ENCODE data around the gene CD247. TPM values are rescaled to one million over a fixed set of nuclear protein-coding genes. Genes with fewer than 3 reads are reported as not detected.

The CD247 gene
- polyA plus RNA-seq, 1 experiment: not detected

DNA sequence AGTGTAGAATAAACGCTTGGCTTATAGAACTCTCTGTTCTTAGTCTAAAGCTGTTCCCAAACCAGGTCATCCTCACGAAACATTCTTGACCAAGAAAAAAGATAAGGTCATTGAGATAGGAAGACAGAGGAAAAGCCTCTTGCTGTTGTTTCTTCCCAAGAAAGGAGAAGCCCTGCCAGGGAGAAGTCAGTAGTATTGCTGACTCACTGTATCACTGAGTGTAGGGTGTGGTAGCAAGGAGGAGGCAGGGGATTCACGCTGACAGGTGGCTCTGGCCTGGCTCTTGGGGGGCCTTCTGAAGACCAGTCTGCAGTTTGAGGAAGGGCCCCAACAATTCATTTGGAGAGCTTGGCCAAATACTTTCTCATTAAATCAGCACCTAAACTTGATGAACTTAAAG is 97.8 kb downstream of the CD247 start:
- no peaks in the 10 kb centered on the region for H3K27me3 ChIP-seq (ENCODE audit: control insufficient read depth, insufficient read depth, low read length)
- no peak for TF ChIP-seq CTCF (IDR thresholded peaks at IDR 0.05; ENCODE audit: low read depth, low read length)
- POLR2A ChIA-PET: no interaction called here
- DNase-seq (ENCODE audit: low read depth, low spot score): no peak
- H3K4me3 ChIP-seq (ENCODE audit: low read depth, low read length): no peak overlapping the region
- CTCF ChIA-PET: interaction anchor here (0.7 to 1.7 kb wide), 3 partner anchors 20 to 136 kb away, joined by 4 to 11 read pairs (median 5); no protein-coding TSS in a partner anchor
- H3K9me3 ChIP-seq (ENCODE audit: control insufficient read depth, insufficient read depth, low read length): no peaks in the 10 kb centered on the region
- no peak overlapping the region for H3K27ac ChIP-seq (ENCODE audit: low read depth, low read length)

GRCh38 chr1:167419245-167419644 is 99.1 kb downstream of the CD247 start:
- DNase-seq (ENCODE audit: low read depth, low spot score): no peak
- no peak for TF ChIP-seq CTCF (IDR thresholded peaks at IDR 0.05; ENCODE audit: low read depth, low read length)
- ChIA-PET POLR2A (no interaction called here), CTCF (no interaction called here)
- no peaks in the 10 kb centered on the region for H3K9me3 ChIP-seq (ENCODE audit: control insufficient read depth, insufficient read depth, low read length)
- H3K27ac ChIP-seq (ENCODE audit: low read depth, low read length): no peak overlapping the region
- H3K4me3 ChIP-seq (ENCODE audit: low read depth, low read length): no peak overlapping the region
- no peaks in the 10 kb centered on the region for H3K27me3 ChIP-seq (ENCODE audit: control insufficient read depth, insufficient read depth, low read length)

DNA sequence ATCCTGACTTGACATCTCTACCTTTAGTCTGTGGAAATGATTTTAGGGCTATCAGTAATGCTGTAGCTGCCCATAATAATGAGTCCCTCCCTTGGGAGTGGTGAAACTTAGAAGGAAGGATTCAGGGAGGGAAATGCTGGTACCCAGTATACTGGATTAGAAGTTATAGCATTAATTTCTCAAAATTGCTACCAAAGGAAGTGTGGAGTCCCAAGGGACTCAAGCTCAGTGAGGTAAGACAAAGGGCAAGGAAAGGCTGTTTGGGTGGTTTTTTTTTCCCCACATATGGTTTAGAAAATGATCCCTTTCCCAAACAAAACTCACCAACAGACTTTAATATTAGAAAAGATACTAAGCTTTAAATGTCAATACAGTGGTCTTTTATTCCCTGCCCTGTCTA is 99.9 kb downstream of the CD247 start:
- H3K9me3 ChIP-seq (ENCODE audit: control insufficient read depth, insufficient read depth, low read length): no peaks in the 10 kb centered on the region
- no peak overlapping the region for H3K4me3 ChIP-seq (ENCODE audit: low read depth, low read length)
- TF ChIP-seq CTCF (IDR thresholded peaks at IDR 0.05; ENCODE audit: low read depth, low read length): no peak
- ChIA-PET CTCF (interaction anchor here (0.8 kb wide), 1 partner anchor 198 kb away, joined by 3 read pairs; no protein-coding TSS in a partner anchor), POLR2A (no interaction called here)
- no peak overlapping the region for H3K27ac ChIP-seq (ENCODE audit: low read depth, low read length)
- H3K27me3 ChIP-seq (ENCODE audit: control insufficient read depth, insufficient read depth, low read length): no peaks in the 10 kb centered on the region
- DNase-seq (ENCODE audit: low read depth, low spot score): no peak

DNA sequence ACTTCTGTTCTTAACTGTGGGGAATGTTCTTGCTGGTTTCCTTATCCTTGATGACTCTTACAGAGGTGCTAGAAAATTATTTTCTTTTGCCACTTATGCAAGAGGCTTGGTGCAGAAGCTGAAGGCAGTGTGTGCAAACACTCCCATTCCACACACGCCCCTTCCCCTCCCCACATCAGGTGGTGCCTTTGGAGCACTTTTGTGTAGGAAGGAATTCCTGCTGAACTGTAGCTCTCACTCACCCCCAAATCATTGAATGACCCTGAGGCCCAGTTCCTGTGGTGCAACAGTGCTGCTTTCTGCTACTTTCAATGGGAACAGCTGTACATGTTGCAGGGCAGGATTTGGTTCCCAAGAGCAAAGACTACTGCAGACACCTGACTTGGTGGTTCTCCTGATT is 101.8 kb downstream of the CD247 start:
- POLR2A ChIA-PET: no interaction called here

DNA sequence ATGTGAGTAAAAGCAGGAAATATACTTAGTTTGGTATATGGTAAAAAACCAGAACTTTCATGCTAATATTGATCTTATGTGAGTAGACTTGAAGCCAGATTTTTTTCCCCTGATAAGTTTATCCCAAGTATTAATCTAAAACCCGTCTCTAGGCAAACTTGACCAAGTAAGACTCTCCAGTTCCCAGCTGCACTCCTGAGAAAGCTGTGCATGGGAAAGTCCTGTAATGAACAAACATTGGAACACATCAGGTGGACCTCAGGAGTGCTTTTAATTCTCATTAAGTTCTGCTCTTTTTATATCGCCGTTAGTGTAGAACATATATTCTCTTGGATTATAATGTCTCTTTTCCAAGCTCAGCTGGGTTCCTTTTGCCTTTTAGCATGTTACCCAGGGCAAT is 105.0 kb downstream of the CD247 start:
- Histone ChIP-seq H3K9me3 (ENCODE audit: control insufficient read depth, insufficient read depth, low read length) (no peaks in the 10 kb centered on the region), H3K4me3 (ENCODE audit: low read depth, low read length) (no peak overlapping the region), H3K27ac (ENCODE audit: low read depth, low read length) (no peak overlapping the region), H3K27me3 (ENCODE audit: control insufficient read depth, insufficient read depth, low read length) (no peaks in the 10 kb centered on the region)
- ChIA-PET CTCF (interaction anchor here (0.8 kb wide), 1 partner anchor 127 kb away, joined by 3 read pairs; no protein-coding TSS in a partner anchor), POLR2A (no interaction called here)
- DNase-seq (ENCODE audit: low read depth, low spot score): no peak
- TF ChIP-seq CTCF (IDR thresholded peaks at IDR 0.05; ENCODE audit: low read depth, low read length): no peak

More for the DNA sequence above, 101.8 kb downstream of the CD247 start:
- Histone ChIP-seq H3K4me3 (ENCODE audit: low read depth, low read length) (no peak overlapping the region), H3K27me3 (ENCODE audit: control insufficient read depth, insufficient read depth, low read length) (no peaks in the 10 kb centered on the region), H3K9me3 (ENCODE audit: control insufficient read depth, insufficient read depth, low read length) (no peaks in the 10 kb centered on the region), H3K27ac (ENCODE audit: low read depth, low read length) (no peak overlapping the region)
- no peak for DNase-seq (ENCODE audit: low read depth, low spot score)
- no peak for TF ChIP-seq CTCF (IDR thresholded peaks at IDR 0.05; ENCODE audit: low read depth, low read length)
- CTCF ChIA-PET: interaction anchor here (0.6 to 2.0 kb wide), 2 partner anchors 177 to 196 kb away, joined by 5 to 8 read pairs; partner anchors contain the start of gene POU2F1

Data from AG04450 (cell line).